Measurements from ENCODE around the gene OSBPL9.

Gene OSBPL9

DNA sequence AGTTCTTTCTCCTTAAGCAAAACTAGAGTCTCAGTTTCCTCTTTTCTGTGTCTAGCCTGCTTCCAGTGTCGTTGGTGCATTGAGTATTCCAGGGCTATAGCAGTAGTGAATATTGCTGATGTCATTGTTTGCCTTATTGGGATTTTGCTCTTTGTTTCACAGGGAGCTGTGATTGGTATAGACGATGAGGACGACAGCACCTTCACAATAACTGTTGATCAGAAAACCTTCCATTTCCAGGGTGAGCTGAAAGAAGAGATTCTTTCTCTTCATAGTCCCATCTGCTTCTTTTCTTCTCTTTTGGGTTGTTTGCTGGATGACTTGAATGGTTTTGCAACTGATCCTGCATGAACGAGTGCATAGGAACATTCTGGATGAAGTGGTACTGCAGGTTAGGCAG lies 52.4 kb downstream of the OSBPL9 start:
- DNase-seq (ENCODE audit: insufficient read length, low spot score) (no peak), FAIRE-seq (no peak)
- no peak for TF ChIP-seq PAX5 (IDR thresholded peaks at IDR 0.05; ENCODE audit: insufficient read depth, low read length, severe bottlenecking)

DNA sequence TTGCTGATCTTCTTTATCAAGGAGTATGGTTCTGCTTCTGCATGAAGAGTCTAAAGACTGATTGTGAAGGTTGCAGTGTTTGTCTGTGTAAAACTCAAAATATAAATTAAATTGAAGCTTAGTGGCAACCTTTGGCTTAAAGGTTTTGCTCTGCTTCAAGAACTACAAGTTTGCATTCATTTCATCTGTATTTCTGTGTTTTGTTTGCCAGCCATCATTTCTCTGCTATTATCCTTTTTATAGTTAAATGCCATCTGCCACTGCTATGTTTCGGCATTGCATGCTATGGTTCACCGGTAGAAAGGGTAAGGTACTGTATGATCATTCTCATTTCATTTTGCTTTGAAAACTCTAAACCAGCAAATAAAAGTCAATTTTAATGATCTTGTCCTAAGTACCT lies 52.9 kb downstream of the OSBPL9 start:
- DNase-seq (ENCODE audit: insufficient read length, low spot score) (no peak), FAIRE-seq (no peak)
- no peak for TF ChIP-seq SPI1 (IDR thresholded peaks at IDR 0.05; ENCODE audit: low read depth, low read length)
- no peak for TF ChIP-seq POLR2A (IDR thresholded peaks at IDR 0.05; ENCODE audit: low read depth, low read length)
- no peak for TF ChIP-seq POLR2AphosphoS5 (IDR thresholded peaks at IDR 0.05; ENCODE audit: low read depth, low read length)
- no peak for TF ChIP-seq POU2F2 (IDR thresholded peaks at IDR 0.05; ENCODE audit: low read depth, low read length)
- TF ChIP-seq PAX5 (IDR thresholded peaks at IDR 0.05; ENCODE audit: insufficient read depth, low read length, severe bottlenecking) = no peak

DNA sequence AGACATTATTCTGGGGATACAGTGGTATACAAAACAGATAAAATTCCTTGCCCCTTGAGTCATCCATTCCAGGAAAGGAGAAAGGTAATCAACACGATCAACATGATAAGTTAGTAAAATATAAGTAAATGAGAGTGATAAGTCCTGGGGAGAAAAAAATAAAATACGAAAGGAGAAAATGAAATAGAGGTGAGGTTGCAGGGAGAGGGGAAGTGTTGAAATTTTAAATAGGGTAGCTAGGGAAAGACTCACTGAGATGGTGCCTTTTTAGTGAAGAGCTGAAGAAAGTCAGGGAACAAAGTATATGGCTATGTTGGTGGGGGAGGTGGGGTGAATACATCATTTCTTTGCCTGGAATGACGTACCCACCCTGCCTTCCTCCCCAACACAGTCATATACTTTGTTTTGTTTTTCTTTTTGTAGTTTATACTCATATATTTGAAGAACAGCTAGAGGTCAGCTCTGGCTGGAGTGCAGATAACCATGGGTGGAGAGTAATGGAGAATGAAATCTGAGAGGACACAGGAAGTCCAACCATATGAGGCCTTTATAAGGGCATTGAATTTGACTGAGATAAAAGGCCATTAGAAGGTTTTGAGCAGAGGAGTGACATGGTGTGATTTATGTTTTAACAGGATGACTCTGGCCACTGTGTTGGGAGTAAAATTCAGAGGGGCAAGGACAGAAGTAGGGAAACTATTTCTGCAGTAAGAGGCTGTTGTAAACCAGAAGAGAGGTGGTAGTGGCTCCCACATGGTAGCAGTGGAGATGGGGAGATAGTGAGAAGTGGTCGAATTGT lies 54.8 kb downstream of the OSBPL9 start:
- no peak for TF ChIP-seq TAF1 (IDR thresholded peaks at IDR 0.05; ENCODE audit: low read depth, low read length)
- no peak for TF ChIP-seq POU2F2 (IDR thresholded peaks at IDR 0.05; ENCODE audit: low read depth, low read length)
- no peak for TF ChIP-seq SPI1 (IDR thresholded peaks at IDR 0.05; ENCODE audit: low read depth, low read length)
- no peak for TF ChIP-seq POLR2A (IDR thresholded peaks at IDR 0.05; ENCODE audit: low read depth, low read length)
- no peak for TF ChIP-seq POLR2AphosphoS5 (IDR thresholded peaks at IDR 0.05; ENCODE audit: low read depth, low read length)
- no peak for TF ChIP-seq PAX5 (IDR thresholded peaks at IDR 0.05; ENCODE audit: insufficient read depth, low read length, severe bottlenecking)
- FAIRE-seq = no peak
- no peak for DNase-seq (ENCODE audit: insufficient read length, low spot score)

DNA sequence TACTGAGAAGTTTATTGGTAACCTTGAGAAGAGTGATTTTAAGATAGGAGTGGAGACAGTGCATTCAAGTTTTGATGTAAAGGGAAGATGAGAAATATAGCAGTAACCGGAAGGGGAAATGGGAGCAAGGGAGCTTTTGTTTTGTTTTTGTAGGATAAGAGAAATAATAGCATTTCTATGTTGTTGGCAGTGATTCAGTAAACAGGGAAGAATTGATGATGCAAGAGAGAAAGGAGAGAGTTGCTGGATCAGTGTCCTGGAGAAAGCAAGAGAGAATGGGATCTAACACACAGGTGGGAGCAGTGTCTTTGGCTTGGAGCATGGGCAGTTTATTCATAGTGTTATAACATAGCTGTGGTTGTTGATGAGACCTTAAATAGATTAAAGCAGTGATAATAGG lies 56.4 kb downstream of the OSBPL9 start:
- DNase-seq (ENCODE audit: insufficient read length, low spot score) = no peak
- no peak for FAIRE-seq
- TF ChIP-seq POLR2A (IDR thresholded peaks at IDR 0.05; ENCODE audit: low read depth, low read length) = no peak
- no peak for TF ChIP-seq POU2F2 (IDR thresholded peaks at IDR 0.05; ENCODE audit: low read depth, low read length)
- no peak for TF ChIP-seq POLR2AphosphoS5 (IDR thresholded peaks at IDR 0.05; ENCODE audit: low read depth, low read length)
- no peak for TF ChIP-seq PAX5 (IDR thresholded peaks at IDR 0.05; ENCODE audit: insufficient read depth, low read length, severe bottlenecking)
- no peak for TF ChIP-seq TAF1 (IDR thresholded peaks at IDR 0.05; ENCODE audit: low read depth, low read length)
- no peak for TF ChIP-seq SPI1 (IDR thresholded peaks at IDR 0.05; ENCODE audit: low read depth, low read length)

DNA sequence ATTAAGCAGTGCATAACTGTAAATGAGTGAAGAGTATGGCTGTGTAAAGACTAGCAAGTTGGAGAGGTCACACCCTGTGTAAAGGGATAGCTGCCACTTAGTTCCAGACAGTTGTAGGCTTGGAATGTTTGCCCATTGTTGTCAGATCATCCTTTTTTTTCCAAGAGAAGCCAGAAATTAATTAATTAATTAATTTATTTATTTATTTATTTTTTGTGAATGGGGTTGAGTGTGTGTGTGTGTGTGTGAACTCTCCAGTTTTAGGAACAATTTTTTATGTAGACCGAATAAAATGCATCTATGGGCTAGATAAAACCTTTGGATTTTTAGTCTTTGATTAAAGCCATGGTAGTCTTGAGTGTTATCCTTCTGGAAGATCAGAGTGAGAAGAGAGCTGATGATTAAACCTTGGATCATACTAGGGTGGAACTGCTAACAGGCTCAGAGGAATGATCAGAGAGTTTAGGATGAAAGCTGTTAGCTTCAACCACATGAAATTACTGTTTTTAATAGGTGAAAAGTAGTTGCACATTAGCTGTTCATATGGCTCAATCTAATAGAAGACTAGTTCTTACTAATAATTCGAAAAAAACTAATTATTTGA lies 58.4 kb downstream of the OSBPL9 start:
- TF ChIP-seq TAF1 (IDR thresholded peaks at IDR 0.05; ENCODE audit: low read depth, low read length) = no peak
- TF ChIP-seq SPI1 (IDR thresholded peaks at IDR 0.05; ENCODE audit: low read depth, low read length) = no peak
- TF ChIP-seq POU2F2 (IDR thresholded peaks at IDR 0.05; ENCODE audit: low read depth, low read length) = no peak
- TF ChIP-seq POLR2AphosphoS5 (IDR thresholded peaks at IDR 0.05; ENCODE audit: low read depth, low read length) = no peak
- TF ChIP-seq POLR2A (IDR thresholded peaks at IDR 0.05; ENCODE audit: low read depth, low read length) = no peak
- TF ChIP-seq PAX5 (IDR thresholded peaks at IDR 0.05; ENCODE audit: insufficient read depth, low read length, severe bottlenecking) = no peak
- no peak for DNase-seq (ENCODE audit: insufficient read length, low spot score)
- FAIRE-seq = no peak

DNA sequence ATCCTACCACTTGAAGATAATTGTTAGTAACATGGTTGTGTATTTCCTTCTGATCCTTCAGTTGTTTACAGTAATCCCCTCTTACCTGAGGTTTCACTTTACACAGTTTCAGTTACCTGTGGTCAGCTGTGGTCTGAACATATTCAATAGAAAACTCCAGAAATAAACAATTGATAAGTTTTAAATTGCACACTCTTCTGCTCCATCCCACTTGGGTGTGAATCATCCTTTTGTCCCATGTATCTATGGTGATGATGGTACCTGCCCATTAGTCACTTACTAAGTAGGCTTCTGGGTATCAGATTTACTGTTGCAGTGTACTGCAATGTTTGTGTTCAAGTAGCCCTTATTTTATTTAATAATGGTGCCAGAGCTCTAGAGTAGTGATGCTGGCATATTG lies 62.5 kb downstream of the OSBPL9 start:
- DNase-seq (ENCODE audit: insufficient read length, low spot score) (no peak), FAIRE-seq (no peak)
- no peak for TF ChIP-seq SPI1 (IDR thresholded peaks at IDR 0.05; ENCODE audit: low read depth, low read length)
- no peak for TF ChIP-seq POU2F2 (IDR thresholded peaks at IDR 0.05; ENCODE audit: low read depth, low read length)
- TF ChIP-seq POLR2AphosphoS5 (IDR thresholded peaks at IDR 0.05; ENCODE audit: low read depth, low read length) = no peak
- TF ChIP-seq TAF1 (IDR thresholded peaks at IDR 0.05; ENCODE audit: low read depth, low read length) = no peak
- no peak for TF ChIP-seq PAX5 (IDR thresholded peaks at IDR 0.05; ENCODE audit: insufficient read depth, low read length, severe bottlenecking)
- TF ChIP-seq POLR2A (IDR thresholded peaks at IDR 0.05; ENCODE audit: low read depth, low read length) = no peak

DNA sequence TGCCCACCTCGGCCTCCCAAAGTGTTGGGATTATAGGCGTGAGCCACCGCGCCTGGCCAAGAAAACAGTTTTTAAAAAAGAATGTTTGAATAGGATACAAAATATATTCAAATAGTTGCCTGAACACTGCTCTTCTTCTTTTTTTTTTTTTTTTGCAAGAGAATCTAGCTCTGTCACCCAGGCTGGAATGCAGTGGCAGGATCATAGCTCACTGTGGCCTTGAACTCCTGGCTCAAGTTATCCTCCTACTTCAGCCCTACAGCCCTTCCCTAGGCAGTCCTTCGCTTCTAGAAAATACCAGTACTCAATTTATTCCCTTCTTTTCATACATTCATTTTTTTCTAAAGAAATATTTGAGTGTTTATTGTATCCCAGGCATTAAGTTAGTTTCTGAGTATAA lies 67.9 kb downstream of the OSBPL9 start:
- FAIRE-seq = no peak
- TF ChIP-seq TAF1 (IDR thresholded peaks at IDR 0.05; ENCODE audit: low read depth, low read length) = no peak
- TF ChIP-seq POLR2AphosphoS5 (IDR thresholded peaks at IDR 0.05; ENCODE audit: low read depth, low read length) = no peak
- no peak for TF ChIP-seq POU2F2 (IDR thresholded peaks at IDR 0.05; ENCODE audit: low read depth, low read length)

DNA sequence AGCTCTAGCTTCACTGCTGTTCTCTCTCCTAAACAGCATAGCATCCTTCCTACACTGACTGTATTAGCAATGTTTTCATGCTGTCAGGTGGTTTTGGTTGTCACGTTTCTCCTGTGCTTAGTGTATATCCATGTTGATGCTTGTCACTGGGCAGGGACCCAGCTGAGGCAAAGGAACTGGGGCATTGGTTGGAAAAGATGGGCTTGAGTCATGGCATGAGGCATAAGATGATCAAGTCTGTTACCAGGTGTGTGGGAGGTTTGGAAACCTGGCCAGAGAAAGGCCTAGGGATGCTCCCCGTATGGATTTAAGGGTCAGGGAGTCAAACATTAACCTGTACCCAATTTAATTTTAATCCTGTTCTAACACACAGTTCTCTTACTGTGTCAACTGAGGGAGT lies 69.6 kb downstream of the OSBPL9 start:
- TF ChIP-seq SPI1 (IDR thresholded peaks at IDR 0.05; ENCODE audit: low read depth, low read length) = no peak
- no peak for TF ChIP-seq PAX5 (IDR thresholded peaks at IDR 0.05; ENCODE audit: insufficient read depth, low read length, severe bottlenecking)
- TF ChIP-seq TAF1 (IDR thresholded peaks at IDR 0.05; ENCODE audit: low read depth, low read length) = no peak
- TF ChIP-seq POLR2AphosphoS5 (IDR thresholded peaks at IDR 0.05; ENCODE audit: low read depth, low read length) = no peak
- no peak for FAIRE-seq
- no peak for DNase-seq (ENCODE audit: insufficient read length, low spot score)

More for the DNA sequence above, 67.9 kb downstream of the OSBPL9 start:
- DNase-seq (ENCODE audit: insufficient read length, low spot score) = no peak

DNA sequence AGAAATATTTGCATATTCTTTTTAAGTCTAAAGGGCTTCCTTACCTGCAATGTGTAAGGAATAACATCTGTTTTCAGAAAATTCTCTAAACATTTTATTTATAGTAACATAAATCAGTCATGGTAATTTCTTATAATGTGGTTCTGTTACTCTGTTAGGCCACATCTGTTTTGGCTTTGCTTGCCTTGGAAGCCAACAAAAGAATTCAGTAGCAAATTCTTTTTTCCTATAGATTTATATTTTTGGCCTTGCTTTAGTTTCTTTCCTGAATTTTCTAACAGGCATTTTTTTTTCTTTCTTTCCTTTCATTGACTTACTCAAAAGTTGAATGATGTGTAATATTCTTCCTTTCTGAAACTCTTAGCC lies 72.2 kb downstream of the OSBPL9 start:
- TF ChIP-seq POLR2AphosphoS5 (IDR thresholded peaks at IDR 0.05; ENCODE audit: low read depth, low read length) (no peak), POLR2A (IDR thresholded peaks at IDR 0.05; ENCODE audit: low read depth, low read length) (no peak), TAF1 (IDR thresholded peaks at IDR 0.05; ENCODE audit: low read depth, low read length) (no peak), POU2F2 (IDR thresholded peaks at IDR 0.05; ENCODE audit: low read depth, low read length) (no peak), SPI1 (IDR thresholded peaks at IDR 0.05; ENCODE audit: low read depth, low read length) (no peak), PAX5 (IDR thresholded peaks at IDR 0.05; ENCODE audit: insufficient read depth, low read length, severe bottlenecking) (no peak)
- DNase-seq (ENCODE audit: insufficient read length, low spot score) (no peak), FAIRE-seq (no peak)

DNA sequence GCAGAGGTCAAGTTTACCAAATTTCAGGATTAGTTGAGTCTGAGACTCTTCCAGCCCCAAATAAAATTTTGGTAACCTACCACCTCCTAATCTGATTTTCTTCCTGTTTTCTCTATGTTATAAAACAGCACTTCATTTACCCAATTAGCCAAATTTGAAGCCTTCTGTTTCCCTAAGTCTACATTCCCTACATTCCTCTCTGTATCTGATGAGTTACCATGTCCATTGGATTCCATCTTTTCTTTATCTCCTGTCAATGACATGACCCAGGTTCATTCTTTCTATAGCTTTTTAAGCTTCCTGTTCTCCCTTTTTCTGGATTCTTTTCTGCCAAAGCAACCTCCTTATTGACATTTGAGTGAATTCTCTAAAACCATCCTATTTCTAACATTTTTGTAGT lies 72.8 kb downstream of the OSBPL9 start:
- DNase-seq (ENCODE audit: insufficient read length, low spot score) = no peak
- FAIRE-seq = no peak
- no peak for TF ChIP-seq PAX5 (IDR thresholded peaks at IDR 0.05; ENCODE audit: insufficient read depth, low read length, severe bottlenecking)
- TF ChIP-seq POLR2AphosphoS5 (IDR thresholded peaks at IDR 0.05; ENCODE audit: low read depth, low read length) = no peak
- TF ChIP-seq TAF1 (IDR thresholded peaks at IDR 0.05; ENCODE audit: low read depth, low read length) = no peak
- no peak for TF ChIP-seq POU2F2 (IDR thresholded peaks at IDR 0.05; ENCODE audit: low read depth, low read length)
- no peak for TF ChIP-seq SPI1 (IDR thresholded peaks at IDR 0.05; ENCODE audit: low read depth, low read length)
- no peak for TF ChIP-seq POLR2A (IDR thresholded peaks at IDR 0.05; ENCODE audit: low read depth, low read length)
